Amygdala (tissue), 56 donors: Measurements from ENCODE around the gene LOC128125822.
A peak's percentile ranks its signal among the peaks of the same experiment; 100 is the strongest.
"Not testable (repeated sequence)": the region's sequence is repeated elsewhere in the genome, so short reads cannot be mapped to it uniquely, and the experiment has no call there.

Experiments
- DNase-seq, 56 donors: peaks; one replicate each; lab custom pipeline; 2025; lab: John Stamatoyannopoulos, UW

LOC128125822 gene

DNA sequence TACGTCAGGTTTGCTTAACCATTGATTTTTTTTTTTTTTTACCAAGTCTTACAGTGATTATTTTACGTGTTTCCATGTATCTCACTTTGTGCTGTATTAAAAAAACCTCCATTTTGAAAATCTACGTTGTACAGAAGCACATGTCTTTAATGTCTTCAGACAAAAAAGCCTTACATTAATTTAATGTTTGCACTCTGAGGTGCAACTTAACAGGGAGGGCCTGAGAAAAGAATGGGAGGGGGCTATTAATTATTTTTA, 8.4 kb downstream of the LOC128125822 start:
- DNase-seq = no peak

DNA sequence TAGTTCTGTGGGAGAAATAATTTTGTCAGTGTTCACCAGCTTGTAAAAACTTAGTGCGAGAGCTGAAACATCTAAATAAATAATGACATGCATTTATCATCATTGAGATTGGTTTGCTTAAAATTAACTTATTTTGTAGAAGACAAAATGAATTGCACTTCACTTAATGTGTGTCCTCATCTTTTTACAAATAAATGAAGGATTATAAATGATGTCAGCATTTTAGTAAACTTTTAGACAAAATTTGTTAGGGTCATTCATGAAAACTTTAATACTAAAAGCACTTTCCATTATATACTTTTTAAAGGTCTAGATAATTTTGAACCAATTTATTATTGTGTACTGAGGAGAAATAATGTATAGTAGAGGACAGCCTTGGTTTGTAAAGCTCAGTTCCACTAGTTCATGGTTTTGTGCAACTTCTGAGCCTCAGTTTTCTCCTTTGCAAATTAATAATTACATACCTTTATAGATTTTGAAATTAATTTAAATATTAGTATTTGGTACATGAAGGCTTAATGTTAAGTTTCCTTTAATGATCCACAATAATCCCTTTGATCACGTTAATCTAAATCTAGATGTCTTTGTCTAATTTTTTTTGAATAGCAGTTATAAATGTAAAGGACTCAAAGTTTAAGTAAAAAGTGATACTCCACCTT, 9.2 kb downstream of the LOC128125822 start:
- DNase-seq = no peak

DNA sequence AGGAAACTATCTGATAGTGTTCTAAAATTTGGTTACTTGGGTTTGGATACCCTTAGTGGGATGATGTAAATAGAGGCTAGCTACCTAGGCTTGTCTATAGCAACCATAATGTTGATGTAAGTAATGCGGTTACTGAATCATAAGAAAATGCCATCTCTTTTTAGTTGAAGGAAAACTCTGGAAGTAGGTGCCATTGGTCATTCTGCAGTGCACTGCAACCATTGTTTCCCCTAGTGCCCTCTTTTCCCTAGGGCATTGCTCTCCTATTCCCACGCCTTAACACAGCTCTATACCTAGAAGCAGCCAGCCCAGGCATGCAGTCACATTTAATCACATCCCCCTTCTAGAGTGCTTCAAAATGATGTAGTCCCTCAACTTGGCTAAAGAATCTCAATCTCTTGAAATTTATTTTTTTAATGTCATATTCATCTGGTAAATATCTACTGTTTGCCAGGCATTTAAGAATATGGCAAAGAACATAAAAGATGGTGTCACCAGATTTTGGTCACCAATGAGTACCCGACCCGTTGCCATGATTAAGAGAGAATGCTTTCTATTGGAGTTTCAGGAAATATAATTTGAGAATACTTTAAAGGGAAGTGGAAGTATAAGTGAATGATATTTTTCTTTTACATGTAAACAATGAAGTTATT, 10.4 kb downstream of the LOC128125822 start:
- no peak for DNase-seq

DNA sequence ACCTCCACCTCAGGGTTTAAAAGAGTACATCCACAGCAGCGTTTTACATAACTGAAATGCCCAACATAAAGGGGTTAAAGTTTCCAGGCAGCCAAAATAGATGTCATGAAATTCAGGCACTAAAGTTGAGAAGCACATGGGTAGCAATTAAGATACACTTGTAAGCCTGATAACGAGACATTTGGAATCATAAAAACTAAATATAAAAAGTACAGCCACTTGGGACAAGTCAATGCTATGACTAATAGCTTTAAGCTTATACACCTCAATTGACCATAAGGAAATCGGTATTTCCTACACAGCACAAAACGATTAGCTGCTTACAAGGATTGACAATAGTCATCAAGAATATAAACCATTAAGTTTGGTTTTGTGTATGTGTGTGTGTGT, 11.8 kb downstream of the LOC128125822 start:
- no peak for DNase-seq

DNA sequence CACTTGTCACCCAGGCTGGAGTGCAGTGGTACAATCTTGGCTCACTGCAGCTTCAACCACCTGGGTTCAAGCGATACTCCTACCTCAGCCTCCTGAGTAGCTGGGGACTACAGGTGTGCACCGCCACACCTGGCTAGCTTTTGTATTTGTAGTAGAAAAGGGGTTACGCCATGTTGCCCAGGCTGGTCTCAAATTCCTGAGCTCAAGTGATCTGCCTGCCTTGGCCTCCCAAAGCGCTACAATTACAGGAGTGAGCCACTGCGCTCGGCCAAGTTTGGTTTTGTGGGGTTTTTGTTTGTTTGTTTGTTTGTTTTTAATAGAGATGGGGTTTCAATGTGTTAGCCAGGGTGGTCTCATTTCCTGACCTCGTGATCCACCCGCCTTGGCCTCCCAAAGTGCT, 12.3 kb downstream of the LOC128125822 start:
- no peak for DNase-seq

DNA sequence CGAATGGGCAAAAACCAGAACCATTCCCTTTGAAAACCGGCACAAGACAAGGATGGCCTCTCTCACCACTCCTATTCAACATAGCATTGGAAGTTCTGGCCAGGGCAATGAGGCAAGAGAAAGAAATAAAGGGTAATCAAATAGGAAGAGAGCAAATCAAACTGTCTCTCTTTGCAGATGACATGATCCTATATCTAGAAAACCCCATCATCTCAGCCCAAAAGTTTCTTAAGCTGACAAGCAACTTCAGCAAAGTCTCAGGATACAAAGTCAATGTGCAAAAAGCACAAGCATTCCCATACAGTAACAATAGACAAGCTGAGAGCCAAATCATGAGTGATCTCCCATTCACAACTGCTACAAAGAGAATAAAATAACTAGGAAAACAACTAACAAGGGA, 13.4 kb downstream of the LOC128125822 start:
- not testable (repeated sequence) for DNase-seq

DNA sequence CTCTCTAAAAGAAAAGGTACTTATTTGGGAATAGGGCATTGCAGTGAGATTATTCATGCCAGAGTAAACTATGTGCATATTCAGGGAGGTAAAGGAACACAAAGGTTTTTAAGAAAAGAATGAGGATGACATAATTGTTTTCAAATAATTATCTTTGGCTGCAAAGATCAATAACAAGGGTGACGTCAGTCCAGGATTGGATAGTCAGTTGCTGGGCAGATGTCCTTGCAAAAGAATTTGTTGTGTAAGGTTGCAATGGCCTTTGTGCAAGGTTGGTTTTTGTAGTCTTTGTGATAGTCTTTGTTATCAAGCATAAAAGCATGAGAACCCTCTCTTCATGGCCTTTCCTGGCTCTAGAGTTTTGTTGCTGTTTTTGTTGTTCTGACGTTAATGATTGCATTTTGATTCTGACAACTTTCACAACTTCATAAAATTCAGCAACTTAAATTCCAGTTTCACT, 17.7 kb downstream of the LOC128125822 start:
- DNase-seq = no peak

DNA sequence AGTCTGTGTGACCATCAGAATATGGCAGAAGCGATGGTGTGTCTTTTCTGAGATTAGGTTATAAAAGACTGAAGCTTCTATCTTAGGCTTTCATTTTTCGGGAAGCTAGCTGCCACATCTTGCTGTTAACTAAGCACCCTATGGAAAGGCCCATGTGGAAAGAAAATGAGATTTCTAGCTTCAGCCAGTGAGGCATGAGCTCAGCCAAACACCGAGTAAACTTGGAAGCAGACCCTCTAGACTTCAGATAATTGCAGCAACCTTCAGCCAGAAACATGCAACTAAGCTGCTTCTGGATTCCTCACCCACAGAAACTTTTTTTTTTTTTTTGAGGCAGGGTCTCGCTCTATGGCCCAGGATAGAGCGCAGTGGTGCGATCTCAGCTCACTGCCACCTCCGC, 20.6 kb downstream of the LOC128125822 start:
- DNase-seq = no peak

DNA sequence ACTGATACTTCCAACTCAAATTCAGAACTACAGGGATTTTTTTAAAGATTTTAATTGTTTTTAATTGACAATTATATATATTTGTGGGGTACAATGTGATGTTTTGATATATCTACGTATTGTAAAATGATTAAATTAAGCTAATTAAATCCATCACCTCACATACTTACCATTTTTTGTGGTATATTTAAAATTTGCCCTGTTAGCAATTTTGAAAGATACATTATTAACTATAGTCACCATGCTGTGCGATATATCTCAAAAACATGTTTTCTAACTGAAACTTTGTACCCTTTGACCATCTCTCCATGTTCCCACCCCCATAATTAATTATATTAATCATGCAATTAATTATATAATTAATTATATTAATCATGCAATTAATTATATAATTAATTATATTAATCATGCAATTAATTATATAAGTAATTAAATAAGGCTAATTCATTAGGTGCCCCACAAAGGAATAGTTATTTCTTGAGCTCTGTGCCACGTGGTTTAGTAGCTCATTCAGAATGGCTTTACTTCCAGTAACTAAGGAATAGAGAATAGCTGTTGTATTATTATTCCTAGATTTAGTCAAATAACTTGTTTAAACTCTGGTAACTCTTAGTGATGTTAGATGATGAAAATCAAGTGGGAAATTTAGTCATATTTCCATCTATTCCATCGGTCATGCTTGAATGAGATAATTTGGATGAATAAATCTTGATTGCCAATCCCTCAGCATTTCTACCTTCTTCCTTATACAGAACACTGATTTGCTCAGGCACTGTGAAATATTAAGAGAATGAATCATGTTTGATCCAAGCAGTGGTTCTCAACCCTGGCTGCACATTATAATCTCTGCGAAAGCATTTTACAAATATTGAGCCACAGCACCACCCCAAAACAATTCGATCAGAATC, 25.1 kb downstream of the LOC128125822 start:
- DNase-seq = no peak

DNA sequence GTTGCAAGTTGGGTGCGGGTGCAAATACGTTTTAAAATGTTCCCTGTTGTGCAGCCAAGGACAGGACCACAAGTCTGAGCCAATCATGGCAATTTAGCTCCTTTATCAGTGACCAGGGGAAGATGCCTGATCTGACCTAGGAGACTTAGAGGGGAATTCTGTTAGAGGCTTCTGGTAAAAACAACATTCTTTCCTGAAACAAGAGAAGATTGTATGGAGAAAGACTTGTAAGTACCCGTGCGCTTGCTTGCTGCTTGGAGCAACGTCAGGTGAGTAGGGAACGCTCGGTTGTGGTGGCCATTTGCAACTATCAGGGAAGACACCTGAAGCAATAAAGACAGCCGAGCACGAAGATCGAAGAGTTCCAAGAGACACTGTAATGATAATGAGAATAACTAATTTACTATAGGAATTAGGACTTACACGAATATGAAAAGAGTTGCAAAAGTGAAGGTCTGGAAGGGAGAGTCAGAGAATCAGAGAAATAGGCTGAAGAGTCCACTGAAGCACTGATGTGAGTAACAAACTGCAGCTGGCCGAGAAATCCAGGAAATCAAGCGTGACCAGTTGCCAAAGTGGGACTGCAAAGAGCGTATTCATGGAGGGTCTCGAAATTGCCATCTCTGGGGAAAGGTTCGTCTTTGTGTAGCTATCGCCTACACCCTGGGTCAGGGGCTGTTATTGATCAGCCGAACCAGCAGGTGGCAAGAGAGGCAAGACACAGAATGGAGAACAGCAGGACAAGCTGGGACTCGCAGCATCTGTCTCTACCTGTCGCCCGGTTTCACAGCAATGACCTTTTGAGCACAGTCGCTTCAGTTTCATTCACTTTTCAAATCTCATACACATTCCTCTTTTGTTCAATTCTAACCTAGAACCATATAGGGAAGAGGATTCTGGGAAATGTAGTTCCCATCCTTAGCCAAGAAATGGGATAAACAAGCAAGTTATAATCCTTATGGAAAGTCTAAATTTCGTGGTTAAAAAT, 26.1 kb downstream of the LOC128125822 start:
- DNase-seq = peak in 55 of 56 donors; percentile 2 to 84 (median 49)

DNA sequence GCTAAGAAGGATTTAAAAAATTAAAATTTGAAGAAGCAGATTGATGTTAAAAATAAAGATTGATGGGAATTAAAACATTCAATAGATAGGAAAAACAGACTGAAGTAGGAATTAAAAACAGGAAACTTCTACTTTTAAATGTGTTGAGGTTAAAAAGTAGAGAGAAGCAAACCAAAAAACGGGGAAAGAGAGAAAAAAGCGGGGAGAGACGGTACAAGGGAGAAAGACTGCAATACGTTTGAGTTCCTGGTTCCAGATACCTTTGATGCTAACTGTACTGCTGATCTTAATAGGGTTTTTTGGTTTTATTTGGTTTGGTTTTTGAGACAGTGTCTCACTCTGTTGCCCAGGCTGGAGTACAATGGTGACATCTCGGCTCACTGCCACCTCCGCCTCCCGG, 27.0 kb downstream of the LOC128125822 start:
- DNase-seq = no peak

DNA sequence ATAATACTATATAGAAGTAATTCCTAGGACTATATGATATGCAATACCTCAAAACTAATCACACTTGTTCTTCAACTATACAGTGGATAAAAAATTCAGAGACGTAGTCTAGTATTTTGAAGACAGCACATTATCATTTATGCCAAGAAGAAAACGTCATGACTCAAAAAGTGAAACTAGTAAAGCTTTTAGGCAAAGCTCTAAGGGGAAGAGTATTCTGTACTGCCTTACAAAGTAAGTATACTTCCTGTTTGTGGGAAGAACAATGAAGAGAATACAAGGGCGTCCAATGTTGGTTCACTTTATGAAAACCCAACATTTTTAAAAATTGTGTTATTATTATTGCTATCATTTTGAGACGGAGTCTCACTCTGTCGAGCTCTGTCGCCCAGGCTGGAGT, 27.9 kb downstream of the LOC128125822 start:
- DNase-seq = no peak

DNA sequence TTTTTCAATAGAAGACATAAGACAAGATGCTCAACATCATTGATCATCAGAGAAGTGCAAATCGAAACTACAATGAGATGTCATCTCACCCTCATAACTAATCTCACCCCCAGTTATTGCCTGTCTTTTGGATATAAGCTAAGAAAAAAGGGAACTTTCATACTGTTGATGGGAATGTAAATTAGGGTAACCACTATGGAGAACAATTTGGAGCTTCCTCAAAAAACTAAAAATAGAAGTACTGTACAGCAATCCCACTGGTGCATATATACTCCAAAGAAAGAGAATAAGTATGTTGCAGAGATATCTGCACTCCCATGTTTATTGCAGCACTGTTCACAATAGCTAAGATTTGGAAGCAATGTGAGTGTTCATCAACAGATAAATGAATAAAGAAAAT, 37.0 kb downstream of the LOC128125822 start:
- no peak for DNase-seq

DNA sequence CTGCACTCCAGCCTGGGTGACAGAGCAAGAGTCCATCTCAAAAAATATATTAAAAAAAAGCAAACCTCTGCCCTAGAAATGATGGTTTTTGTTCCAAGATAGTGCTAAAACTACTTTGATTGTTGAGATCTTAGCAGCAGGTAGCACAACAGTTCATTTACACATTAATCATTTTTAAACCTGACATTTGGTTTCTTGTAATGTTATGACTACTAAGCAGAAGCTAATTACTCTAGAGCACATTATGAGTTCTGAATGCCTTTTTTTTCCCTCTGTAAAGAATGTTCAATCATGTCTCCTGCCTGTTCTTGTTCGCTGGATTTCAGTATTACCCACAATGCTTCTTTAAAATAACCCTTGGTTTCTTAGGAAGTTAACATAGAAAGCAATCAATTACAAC, 38.7 kb downstream of the LOC128125822 start:
- no peak for DNase-seq

DNA sequence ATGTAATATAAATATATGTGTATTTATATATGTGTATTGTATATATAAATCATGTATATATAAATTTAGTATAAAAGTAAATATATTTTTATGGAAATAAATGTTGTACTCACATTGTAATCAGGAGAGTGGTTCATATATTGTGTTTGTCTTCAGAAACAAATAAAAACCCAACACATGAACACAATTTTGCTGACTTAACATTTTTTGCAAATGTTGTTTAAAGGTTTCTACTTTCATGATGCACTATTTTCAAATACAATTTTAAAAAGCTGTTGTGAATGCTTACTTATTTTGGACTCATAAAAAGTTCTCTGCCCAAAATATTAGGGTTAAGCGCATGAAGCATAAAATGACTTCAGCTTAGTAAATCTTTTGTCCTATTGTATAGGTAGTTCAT, 39.3 kb downstream of the LOC128125822 start:
- no peak for DNase-seq

DNA sequence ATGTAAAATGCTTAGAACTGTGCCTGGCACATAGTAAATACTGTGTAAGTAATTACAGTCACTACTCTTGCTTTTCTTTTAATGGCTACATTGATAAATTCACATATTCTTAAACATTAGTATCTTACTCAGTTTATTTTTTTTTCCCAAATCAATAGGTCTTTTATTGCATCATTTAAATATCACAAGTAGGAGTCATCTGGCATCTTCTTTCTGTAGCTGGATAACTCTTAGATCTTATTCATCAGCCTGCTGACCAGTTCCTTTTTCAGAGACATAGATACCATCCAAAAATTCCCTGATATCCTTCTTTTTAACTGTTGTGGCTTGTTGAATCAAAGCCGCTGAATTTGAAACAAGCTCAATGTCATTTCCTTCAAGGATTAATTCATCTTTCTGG, 43.3 kb downstream of the LOC128125822 start:
- no peak for DNase-seq
